Upper lobe of left lung (tissue), 4 donors: Measurements from ENCODE around the gene MALSU1.

ENCODE experiments used
- POLR2A ChIP-seq, 4 donors: fragments of 450-650 bp; IDR thresholded peaks; one replicate each; pipeline ENCODE4 v1.5.1; 2016 to 2017; ENCODE audit warnings: antibody characterized with exemption in 4 of 4, mild to moderate bottlenecking in 2 of 4
- POLR2AphosphoS5 ChIP-seq, 2 donors: sonication (generic); formaldehyde crosslinking; IDR thresholded peaks; one replicate each; pipeline ENCODE4 v1.5.1; 2017; ENCODE audit warnings: antibody characterized with exemption in 2 of 2
- TF ChIP-seq, protein P1 (sequence below), 6 experiments: fragments of 450-650 bp in 4 of 6; fragments of 200-600 bp in 2 of 6; sonication (generic) in 2 of 6; IDR thresholded peaks; one replicate each; pipeline ENCODE4 v1.5.1; 2016 to 2019; ENCODE audit warnings: antibody characterized with exemption in 6 of 6

DNA sequence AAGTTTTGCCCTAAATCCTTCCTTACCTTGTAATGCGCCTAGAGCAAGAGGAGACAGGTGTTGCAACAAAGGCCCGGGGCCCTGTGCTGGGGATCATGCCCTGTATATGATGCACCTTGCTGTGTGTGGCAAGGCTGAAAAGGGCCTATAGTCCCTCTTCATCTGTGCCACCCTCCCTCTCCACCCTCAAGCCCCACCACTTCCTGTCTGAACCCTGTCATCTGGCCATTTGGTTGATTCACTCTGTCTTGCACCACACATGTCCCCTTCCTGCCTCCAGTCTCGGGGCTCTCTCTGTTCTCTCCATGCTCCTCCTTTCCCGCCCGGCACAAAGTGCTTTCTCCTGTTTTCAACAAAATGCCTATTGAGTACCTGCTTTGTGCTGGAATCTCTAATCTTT is 11.5 kb upstream of the MALSU1 start:
- TF ChIP-seq, protein P1, sequence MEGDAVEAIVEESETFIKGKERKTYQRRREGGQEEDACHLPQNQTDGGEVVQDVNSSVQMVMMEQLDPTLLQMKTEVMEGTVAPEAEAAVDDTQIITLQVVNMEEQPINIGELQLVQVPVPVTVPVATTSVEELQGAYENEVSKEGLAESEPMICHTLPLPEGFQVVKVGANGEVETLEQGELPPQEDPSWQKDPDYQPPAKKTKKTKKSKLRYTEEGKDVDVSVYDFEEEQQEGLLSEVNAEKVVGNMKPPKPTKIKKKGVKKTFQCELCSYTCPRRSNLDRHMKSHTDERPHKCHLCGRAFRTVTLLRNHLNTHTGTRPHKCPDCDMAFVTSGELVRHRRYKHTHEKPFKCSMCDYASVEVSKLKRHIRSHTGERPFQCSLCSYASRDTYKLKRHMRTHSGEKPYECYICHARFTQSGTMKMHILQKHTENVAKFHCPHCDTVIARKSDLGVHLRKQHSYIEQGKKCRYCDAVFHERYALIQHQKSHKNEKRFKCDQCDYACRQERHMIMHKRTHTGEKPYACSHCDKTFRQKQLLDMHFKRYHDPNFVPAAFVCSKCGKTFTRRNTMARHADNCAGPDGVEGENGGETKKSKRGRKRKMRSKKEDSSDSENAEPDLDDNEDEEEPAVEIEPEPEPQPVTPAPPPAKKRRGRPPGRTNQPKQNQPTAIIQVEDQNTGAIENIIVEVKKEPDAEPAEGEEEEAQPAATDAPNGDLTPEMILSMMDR (IDR thresholded peaks at IDR 0.05) = no peak
- TF ChIP-seq POLR2A (IDR thresholded peaks at IDR 0.05) (no peak), POLR2AphosphoS5 (IDR thresholded peaks at IDR 0.05) (no peak)
